Ishikawa (cell line): Measurements from ENCODE around the gene MMP2.

Experiments
- CEBPB ChIP-seq: IDR thresholded peaks from 2 replicates; pipeline ENCODE4 v1.6.1; 2012
- CREB1 ChIP-seq: IDR thresholded peaks from 2 replicates; pipeline ENCODE4 v1.6.1; 2012; ENCODE audit warnings: low read depth
- EGR1 ChIP-seq: IDR thresholded peaks from 2 replicates; pipeline ENCODE4 v1.6.1; 2012
- EP300 ChIP-seq: IDR thresholded peaks from 2 replicates; pipeline ENCODE4 v1.6.1; 2012; ENCODE audit warnings: borderline replicate concordance
- MAX ChIP-seq: IDR thresholded peaks from 2 replicates; pipeline ENCODE4 v1.6.1; 2012
- NFIC ChIP-seq: IDR thresholded peaks from 2 replicates; pipeline ENCODE4 v1.6.1; 2012
- RAD21 ChIP-seq: IDR thresholded peaks from 2 replicates; pipeline ENCODE4 v1.6.1; 2012; ENCODE audit warnings: low read depth
- TAF1 ChIP-seq: IDR thresholded peaks from 2 replicates; pipeline ENCODE4 v1.6.1; 2012; ENCODE audit warnings: low read depth, mild to moderate bottlenecking
- TCF12 ChIP-seq: IDR thresholded peaks from 2 replicates; pipeline ENCODE4 v1.6.1; 2012; ENCODE audit warnings: low read depth
- TEAD4 ChIP-seq: IDR thresholded peaks from 2 replicates; pipeline ENCODE4 v1.6.1; 2012
- YY1 ChIP-seq: IDR thresholded peaks from 2 replicates; pipeline ENCODE4 v1.6.1; 2012; ENCODE audit warnings: low read depth
- ZBTB7A ChIP-seq: IDR thresholded peaks from 2 replicates; pipeline ENCODE4 v1.6.1; 2012; ENCODE audit warnings: low read depth
- TF ChIP-seq, protein P1 (sequence below): IDR thresholded peaks from 2 replicates; pipeline ENCODE4 v1.6.1; 2012; ENCODE audit warnings: low read depth, mild to moderate bottlenecking

GRCh38 chr16:55532227-55532626, 53.2 kb downstream of the MMP2 start:
- TF ChIP-seq MAX, result no peak
- TF ChIP-seq CEBPB, result no peak
- no peak for TF ChIP-seq EP300
- TF ChIP-seq TAF1, result no peak
- TF ChIP-seq RAD21, result no peak
- TF ChIP-seq EGR1, result no peak
- no peak for TF ChIP-seq TEAD4
- no peak for TF ChIP-seq YY1
- TF ChIP-seq, protein P1, sequence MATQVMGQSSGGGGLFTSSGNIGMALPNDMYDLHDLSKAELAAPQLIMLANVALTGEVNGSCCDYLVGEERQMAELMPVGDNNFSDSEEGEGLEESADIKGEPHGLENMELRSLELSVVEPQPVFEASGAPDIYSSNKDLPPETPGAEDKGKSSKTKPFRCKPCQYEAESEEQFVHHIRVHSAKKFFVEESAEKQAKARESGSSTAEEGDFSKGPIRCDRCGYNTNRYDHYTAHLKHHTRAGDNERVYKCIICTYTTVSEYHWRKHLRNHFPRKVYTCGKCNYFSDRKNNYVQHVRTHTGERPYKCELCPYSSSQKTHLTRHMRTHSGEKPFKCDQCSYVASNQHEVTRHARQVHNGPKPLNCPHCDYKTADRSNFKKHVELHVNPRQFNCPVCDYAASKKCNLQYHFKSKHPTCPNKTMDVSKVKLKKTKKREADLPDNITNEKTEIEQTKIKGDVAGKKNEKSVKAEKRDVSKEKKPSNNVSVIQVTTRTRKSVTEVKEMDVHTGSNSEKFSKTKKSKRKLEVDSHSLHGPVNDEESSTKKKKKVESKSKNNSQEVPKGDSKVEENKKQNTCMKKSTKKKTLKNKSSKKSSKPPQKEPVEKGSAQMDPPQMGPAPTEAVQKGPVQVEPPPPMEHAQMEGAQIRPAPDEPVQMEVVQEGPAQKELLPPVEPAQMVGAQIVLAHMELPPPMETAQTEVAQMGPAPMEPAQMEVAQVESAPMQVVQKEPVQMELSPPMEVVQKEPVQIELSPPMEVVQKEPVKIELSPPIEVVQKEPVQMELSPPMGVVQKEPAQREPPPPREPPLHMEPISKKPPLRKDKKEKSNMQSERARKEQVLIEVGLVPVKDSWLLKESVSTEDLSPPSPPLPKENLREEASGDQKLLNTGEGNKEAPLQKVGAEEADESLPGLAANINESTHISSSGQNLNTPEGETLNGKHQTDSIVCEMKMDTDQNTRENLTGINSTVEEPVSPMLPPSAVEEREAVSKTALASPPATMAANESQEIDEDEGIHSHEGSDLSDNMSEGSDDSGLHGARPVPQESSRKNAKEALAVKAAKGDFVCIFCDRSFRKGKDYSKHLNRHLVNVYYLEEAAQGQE, result no peak
- TF ChIP-seq ZBTB7A, result no peak
- TF ChIP-seq TCF12, result no peak
- TF ChIP-seq CREB1, result no peak
- no peak for TF ChIP-seq NFIC
